ENCODE measurements around the gene ZBP1. TPM values are rescaled to one million over a fixed set of nuclear protein-coding genes. Genes with fewer than 3 reads are reported as not detected.

ZBP1 gene
- total and polyA plus RNA-seq, 9 donors: 0.12 to 0.92 (median 0.24) TPM; not detected in 4

- no peaks in the 10 kb centered on the region for H3K36me3 ChIP-seq
- no peaks in the 10 kb centered on the region for H3K27me3 ChIP-seq
- no peak overlapping the region for H3K4me3 ChIP-seq
- TF ChIP-seq CTCF (IDR thresholded peaks at IDR 0.05): no peak
- no peak for TF ChIP-seq POLR2A (IDR thresholded peaks at IDR 0.05)
- TF ChIP-seq EP300 (IDR thresholded peaks at IDR 0.05): no peak
- H3K4me1 ChIP-seq (ENCODE audit: insufficient read depth): peaks cover 2% of the 10 kb centered on the region
- H3K9me3 ChIP-seq: no peaks in the 10 kb centered on the region
- intact Hi-C loops (cut with DNase I): loop anchor here (1.0 to 10.0 kb wide), 5 partner anchors 201 to 615 kb away; partner anchors contain the start of gene RBM38 (in 1 of the 4)
- WGBS, 3 donors: 80 to 84% (median 84%) methylated on average over 25 of the region's 25 CpGs
- DNase-seq: no peak
- no peak overlapping the region for H3K27ac ChIP-seq
Measured at GRCh38 chr20:57595041-57596030, 24.9 kb downstream of the ZBP1 start.

GRCh38 chr20:57594092-57594951 is 25.9 kb downstream of the ZBP1 start:
- Histone ChIP-seq H3K4me1 (ENCODE audit: insufficient read depth) (peaks cover 2% of the 10 kb centered on the region), H3K27ac (no peak overlapping the region), H3K27me3 (no peaks in the 10 kb centered on the region), H3K36me3 (no peaks in the 10 kb centered on the region), H3K9me3 (no peaks in the 10 kb centered on the region), H3K4me3 (no peak overlapping the region)
- 33 to 39% (median 36%) methylated on average over 27 of the region's 27 CpGs for whole genome bisulfite sequencing, 3 donors
- DNase-seq: peak; percentile 31 to 73 (median 62)
- intact Hi-C loops (cut with DNase I): loop anchor here in 3 of 4 donors (1.0 to 10.0 kb wide), 4 partner anchors 80 to 220 kb away; partner anchors contain the start of gene RBM38 (in 1 of the 3)
- peak; percentile 59 to 65 (median 61) for TF ChIP-seq CTCF (IDR thresholded peaks at IDR 0.05)
- no peak for TF ChIP-seq EP300 (IDR thresholded peaks at IDR 0.05)
- no peak for TF ChIP-seq POLR2A (IDR thresholded peaks at IDR 0.05)

- Histone ChIP-seq H3K4me3 (no peak overlapping the region), H3K27me3 (no peaks in the 10 kb centered on the region), H3K36me3 (no peaks in the 10 kb centered on the region), H3K4me1 (ENCODE audit: insufficient read depth) (peaks cover 2% of the 10 kb centered on the region), H3K27ac (no peak overlapping the region), H3K9me3 (no peaks in the 10 kb centered on the region)
- 58 to 67% (median 64%) methylated on average over 17 of the region's 17 CpGs for WGBS, 3 donors
- TF ChIP-seq EP300 (IDR thresholded peaks at IDR 0.05) (no peak), POLR2A (IDR thresholded peaks at IDR 0.05) (no peak), CTCF (IDR thresholded peaks at IDR 0.05) (no peak)
- intact Hi-C loops (cut with DNase I): loop anchor here (2.0 to 10.0 kb wide), 4 partner anchors 79 to 219 kb away; partner anchors contain the start of gene RBM38 (in 1 of the 4)
- no peak for DNase-seq
Measured at GRCh38 chr20:57593134-57593886, 26.9 kb downstream of the ZBP1 start.
